Measurements from ENCODE around the gene TSEN54.

Gene TSEN54

GRCh38 chr17:75564195-75564594 is 47.9 kb downstream of the TSEN54 start:
- no peak for DNase-seq (ENCODE audit: low read depth, low spot score)

DNA sequence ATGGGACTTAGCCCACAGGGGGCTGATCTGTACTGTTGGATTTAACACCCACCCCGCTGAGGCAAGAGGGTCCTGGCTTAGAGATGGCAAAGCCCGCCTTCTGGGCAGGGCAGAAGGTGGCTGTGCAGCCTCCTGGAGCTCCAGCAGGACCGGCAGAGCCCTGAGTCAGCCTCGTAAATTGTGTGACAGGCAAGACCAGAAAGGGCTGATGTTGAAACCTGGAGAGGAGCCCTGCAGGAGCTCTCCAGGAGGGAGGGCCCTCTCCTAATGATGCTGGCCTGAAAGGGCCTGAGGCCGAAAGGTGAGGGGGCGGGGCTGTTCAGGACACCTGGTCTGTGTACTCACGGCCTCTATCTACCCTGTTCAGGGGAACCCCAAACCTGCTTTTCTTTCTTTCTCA is 48.7 kb downstream of the TSEN54 start:
- no peak for DNase-seq (ENCODE audit: low read depth, low spot score)

DNA sequence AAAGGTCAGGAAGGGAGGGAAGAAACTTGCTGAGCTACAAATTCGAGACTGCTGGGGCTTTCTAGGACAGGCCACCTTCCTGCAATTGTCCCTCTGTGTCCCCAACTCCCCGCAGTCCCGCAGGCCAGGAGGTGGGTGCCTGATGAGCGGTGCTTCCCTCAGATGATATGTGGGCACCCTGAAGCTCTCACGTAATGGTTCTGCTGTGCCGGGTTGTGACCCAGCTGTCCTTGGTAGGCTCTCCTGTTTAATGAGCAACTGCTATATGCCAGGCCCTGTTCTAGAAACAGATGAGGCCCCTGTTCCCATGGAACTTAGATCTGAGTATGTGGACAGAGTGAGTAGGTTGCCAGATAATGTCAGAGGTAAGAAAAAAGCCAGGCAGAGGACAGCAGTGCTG is 49.3 kb downstream of the TSEN54 start:
- no peak for DNase-seq (ENCODE audit: low read depth, low spot score)

GRCh38 chr17:75566416-75566815 is 50.1 kb downstream of the TSEN54 start:
- DNase-seq (ENCODE audit: low read depth, low spot score), result no peak

DNA sequence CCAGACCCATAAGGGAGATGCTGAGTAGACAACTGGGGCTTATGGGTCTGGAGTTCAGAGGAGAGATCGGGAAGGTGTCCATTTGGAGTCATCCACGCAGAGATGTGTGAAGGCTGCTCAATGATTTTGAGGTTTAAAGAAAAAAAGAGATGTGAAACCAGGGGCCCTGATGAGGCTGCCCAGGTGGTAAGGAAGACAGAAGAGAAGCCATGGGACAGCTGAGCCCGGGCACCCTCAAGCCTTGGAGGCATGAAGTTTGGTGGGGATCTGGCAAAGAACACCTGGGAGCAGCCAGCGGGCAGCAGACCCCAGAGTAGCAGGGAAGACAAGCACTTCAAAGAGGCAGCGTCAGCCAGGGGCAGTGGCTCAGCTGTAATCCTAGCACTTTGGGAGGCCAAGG is 50.5 kb downstream of the TSEN54 start:
- DNase-seq (ENCODE audit: low read depth, low spot score), result no peak

- no peak for DNase-seq (ENCODE audit: low read depth, low spot score)
Observed at GRCh38 chr17:75568412-75569255, 52.3 kb downstream of the TSEN54 start.

DNA sequence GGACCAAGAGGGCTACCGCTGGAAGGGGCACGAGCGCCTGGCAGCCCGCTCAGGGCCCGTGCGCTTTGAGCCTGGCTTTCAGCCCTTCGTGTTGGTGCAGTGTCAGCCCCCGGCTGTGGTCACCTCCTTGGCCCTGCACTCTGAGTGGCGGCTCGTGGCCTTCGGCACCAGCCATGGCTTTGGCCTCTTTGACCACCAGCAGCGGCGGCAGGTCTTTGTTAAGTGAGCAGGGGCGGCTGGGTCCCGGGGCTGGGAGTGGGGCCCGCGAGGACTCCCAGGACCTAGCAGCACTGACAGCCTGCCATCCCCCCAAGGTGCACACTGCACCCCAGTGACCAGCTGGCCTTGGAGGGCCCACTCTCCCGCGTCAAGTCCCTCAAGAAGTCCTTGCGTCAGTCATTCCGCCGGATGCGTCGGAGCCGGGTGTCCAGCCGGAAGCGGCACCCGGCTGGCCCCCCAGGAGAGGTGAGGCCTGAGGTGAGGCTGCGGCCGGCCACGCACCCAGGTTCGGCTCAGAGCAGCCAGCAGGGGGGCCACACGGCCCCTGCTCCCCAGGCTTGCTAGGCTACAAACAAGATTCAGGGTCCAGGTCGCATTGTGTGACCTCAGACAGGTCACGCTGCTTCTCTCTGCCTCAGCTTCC is 53.8 kb downstream of the TSEN54 start:
- no peak for DNase-seq (ENCODE audit: low read depth, low spot score)

GRCh38 chr17:75570772-75571171 is 54.4 kb downstream of the TSEN54 start:
- no peak for DNase-seq (ENCODE audit: low read depth, low spot score)

GRCh38 chr17:75571197-75571884 is 55.0 kb downstream of the TSEN54 start:
- DNase-seq (ENCODE audit: low read depth, low spot score), result no peak

DNA sequence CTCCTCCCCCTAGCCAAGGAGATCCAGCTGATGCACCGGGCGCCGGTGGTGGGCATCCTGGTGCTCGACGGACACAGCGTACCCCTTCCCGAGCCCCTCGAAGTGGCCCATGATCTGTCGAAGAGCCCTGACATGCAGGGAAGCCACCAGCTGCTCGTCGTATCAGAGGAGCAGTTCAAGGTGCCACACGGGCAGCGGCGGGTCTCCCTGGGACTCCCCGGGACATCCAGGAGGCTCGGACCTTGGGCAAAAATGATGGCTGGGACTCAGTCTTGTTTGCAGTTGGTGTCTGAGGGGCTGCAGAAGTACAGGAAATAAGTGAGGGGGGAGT is 55.5 kb downstream of the TSEN54 start:
- DNase-seq (ENCODE audit: low read depth, low spot score), result no peak

GRCh38 chr17:75572713-75573539 is 56.6 kb downstream of the TSEN54 start:
- no peak for DNase-seq (ENCODE audit: low read depth, low spot score)

DNA sequence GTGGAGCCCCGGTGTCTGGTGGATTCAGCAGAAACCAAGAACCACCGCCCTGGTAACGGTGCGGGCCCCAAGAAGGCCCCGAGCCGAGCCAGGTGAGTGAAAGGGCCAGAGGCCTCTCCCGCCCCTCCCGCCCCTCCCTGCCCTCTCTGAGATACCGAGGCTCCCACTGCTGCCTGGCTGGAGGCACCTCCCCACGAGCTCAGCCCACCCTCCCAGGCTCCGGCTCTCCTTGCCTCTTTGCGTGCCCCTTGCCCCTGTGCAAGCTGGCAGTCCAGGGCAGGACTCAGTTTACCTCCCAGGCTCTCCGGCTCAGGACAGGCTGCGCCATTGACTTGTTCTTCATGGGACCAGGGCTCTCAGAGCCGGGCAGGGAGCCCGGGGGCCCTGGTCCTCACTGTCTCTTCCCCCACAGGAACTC is 57.2 kb downstream of the TSEN54 start:
- no peak for DNase-seq (ENCODE audit: low read depth, low spot score)

DNA sequence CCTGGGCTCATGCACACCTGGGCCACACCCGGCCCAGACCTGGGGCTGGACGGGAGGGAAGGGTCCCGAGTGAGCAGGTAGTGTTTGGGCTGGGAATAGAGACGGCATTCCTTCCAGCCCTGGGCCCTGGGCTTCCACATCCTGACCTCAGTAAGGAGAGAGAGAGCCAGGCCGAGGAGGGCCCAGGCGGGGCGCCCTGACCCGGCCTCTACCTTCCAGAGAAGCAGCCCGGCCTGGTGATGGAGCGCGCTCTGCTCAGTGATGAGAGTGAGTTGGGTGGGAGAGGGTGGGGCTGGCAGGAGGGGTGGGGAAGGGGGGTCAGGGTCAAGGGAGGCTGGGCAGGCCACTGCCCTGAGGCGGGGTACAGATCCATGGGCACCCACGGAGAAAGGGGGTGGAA is 57.7 kb downstream of the TSEN54 start:
- DNase-seq (ENCODE audit: low read depth, low spot score), result no peak
